ENCODE measurements around the gene ISOC2. TPM values are rescaled to one million over a fixed set of nuclear protein-coding genes. Genes with fewer than 3 reads are reported as not detected.

Gene ISOC2
- polyA plus RNA-seq, 4 donors = 28.8 to 164 (median 78.4) TPM

GRCh38 chr19:55476100-55476775 is 14.8 kb upstream of the ISOC2 start, which contains the start of gene ZNF628:
Gene ZNF628 (plus strand): TSS chr19:55476617. CDS start chr19:55479911, 3,294 bp downstream.
- H3K4me1 ChIP-seq (ENCODE audit: control insufficient read depth in 3 of 3, insufficient read depth in 2 of 3, low read depth in 1 of 3, low read length in 2 of 3) = peaks cover 0 to 11% (median 4%) of the 10 kb centered on the region in 3 donors
- WGBS, 3 donors = 1% methylated on average over 49 to 61 of the region's 61 CpGs
- peak within 1 kb of the TSS; percentile 72 to 91 (median 79) for H3K27ac ChIP-seq (ENCODE audit: low read depth in 1 of 3, low read length in 2 of 3)
- no peaks in the 10 kb centered on the region for H3K27me3 ChIP-seq (ENCODE audit: control insufficient read depth in 3 of 3, insufficient read depth in 3 of 3, low read length in 3 of 3)
- DNase-seq (peak; percentile 98 to 100), FAIRE-seq (no peak)
- H3K4me3 ChIP-seq (ENCODE audit: low read depth in 1 of 3, low read length in 3 of 3) = peak within 1 kb of the TSS; percentile 44 to 72 (median 51)
- peaks cover 0 to 9% (median 2%) of the 10 kb centered on the region in 3 donors for H3K36me3 ChIP-seq (ENCODE audit: control insufficient read depth in 3 of 3, insufficient read depth in 2 of 3, low read depth in 1 of 3, low read length in 3 of 3)
- no peaks in the 10 kb centered on the region for H3K9me3 ChIP-seq (ENCODE audit: control insufficient read depth in 2 of 2, insufficient read depth in 1 of 2, low read depth in 1 of 2, low read length in 1 of 2)

DNA sequence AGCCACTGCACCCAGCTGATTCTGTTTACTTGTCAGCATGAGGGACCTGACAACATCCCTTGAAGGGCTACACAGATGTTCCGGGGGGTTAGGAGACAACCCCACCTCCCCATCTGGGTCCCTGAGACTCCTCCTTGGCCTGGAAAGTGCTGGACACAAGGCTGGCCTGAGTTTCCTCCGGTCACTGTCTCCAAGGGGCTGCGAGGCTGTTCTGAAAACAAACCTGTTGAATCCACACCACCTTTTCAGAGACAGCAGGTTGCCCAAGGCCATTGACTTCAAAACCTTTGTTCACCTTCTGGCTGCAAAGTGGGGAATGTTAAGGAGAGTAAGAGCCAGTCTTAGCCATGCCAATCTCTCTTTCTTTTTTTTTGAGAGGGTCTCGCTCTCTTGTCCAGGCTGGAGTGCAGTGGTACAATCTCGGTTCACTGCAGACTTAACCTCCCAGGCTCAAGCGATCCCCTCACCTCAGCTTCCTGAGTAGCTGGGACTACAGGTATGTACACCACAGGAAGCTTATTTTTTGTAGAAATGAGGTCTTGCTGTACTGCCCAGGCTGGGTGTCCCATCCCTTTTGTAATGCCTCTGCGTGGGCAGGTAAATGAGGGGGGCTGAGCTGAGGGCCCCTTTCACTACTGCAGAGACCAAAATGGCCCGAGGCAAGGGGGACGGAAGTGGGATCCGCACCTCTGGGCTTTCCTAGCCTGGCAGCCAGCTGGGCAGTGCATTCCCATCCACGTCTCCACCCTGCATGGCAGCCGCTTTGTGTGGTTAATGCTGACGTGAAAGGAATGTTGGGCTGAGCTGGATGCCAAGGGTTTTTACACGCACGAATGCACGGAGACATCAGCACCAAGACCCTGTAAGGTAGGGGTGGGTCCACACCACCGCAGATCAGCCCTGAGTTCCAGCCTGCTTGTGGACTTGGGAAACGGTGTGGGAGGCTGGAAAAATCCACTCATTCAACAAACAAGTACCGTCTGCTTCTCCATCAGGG is 13.1 kb upstream of the ISOC2 start:
- Histone ChIP-seq H3K9me3 (ENCODE audit: control insufficient read depth in 2 of 2, insufficient read depth in 1 of 2, low read depth in 1 of 2, low read length in 1 of 2) (no peaks in the 10 kb centered on the region), H3K4me1 (ENCODE audit: control insufficient read depth in 3 of 3, insufficient read depth in 2 of 3, low read depth in 1 of 3, low read length in 2 of 3) (peaks cover 0 to 11% (median 4%) of the 10 kb centered on the region in 3 donors), H3K4me3 (ENCODE audit: low read depth in 1 of 3, low read length in 3 of 3) (no peak overlapping the region), H3K36me3 (ENCODE audit: control insufficient read depth in 3 of 3, insufficient read depth in 2 of 3, low read depth in 1 of 3, low read length in 3 of 3) (peaks cover 0 to 5% (median 0%) of the 10 kb centered on the region in 3 donors), H3K27me3 (ENCODE audit: control insufficient read depth in 3 of 3, insufficient read depth in 3 of 3, low read length in 3 of 3) (no peaks in the 10 kb centered on the region), H3K27ac (ENCODE audit: low read depth in 1 of 3, low read length in 2 of 3) (no peak overlapping the region)
- 88 to 93% (median 90%) methylated on average over 19 of the region's 19 CpGs for WGBS, 3 donors
- FAIRE-seq (no peak), DNase-seq (no peak)

DNA sequence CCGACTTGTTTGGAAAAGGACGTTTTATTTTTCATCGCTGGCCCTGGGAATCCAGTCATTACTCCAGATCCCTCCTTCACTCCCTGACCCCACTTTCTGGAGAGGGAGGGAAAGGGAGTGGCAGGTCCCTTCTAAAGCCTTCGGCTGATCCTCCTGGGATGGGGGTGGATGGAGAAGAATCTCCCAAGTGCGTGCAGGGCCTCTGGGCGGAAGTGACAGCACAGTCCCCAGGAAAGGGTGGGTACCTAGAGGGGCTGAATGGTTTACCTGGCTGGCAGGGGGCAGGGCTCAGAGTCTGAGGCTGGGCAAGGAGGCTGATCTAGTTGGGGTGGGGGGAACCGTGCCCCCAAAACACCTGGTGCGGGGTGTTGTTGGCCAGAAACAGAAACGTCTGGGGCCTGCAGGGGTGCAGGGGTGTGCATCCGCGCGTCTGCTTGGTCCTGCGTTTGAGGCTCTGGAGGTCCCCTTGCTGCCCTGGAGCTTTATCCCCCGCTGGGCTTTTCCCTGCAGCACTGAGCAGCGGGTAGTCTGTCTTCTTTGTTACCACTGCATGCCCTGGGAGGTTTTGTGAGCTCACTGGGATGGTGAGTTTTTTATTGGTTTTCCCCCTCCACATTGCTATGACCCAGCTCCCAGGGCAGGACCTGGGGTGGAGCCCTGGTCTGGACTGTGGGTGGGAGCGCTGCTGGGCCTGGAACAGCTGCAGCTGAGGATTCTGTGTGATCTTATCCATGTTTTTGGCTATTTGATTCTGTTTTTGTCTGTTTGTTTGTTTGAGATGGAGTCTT is 12.0 kb upstream of the ISOC2 start:
- no peak for DNase-seq
- Histone ChIP-seq H3K27me3 (ENCODE audit: control insufficient read depth in 3 of 3, insufficient read depth in 3 of 3, low read length in 3 of 3) (no peaks in the 10 kb centered on the region), H3K9me3 (ENCODE audit: control insufficient read depth in 2 of 2, insufficient read depth in 1 of 2, low read depth in 1 of 2, low read length in 1 of 2) (no peaks in the 10 kb centered on the region), H3K4me3 (ENCODE audit: low read depth in 1 of 3, low read length in 3 of 3) (no peak overlapping the region), H3K36me3 (ENCODE audit: control insufficient read depth in 3 of 3, insufficient read depth in 2 of 3, low read depth in 1 of 3, low read length in 3 of 3) (peaks cover 0 to 4% (median 0%) of the 10 kb centered on the region in 3 donors), H3K27ac (ENCODE audit: low read depth in 1 of 3, low read length in 2 of 3) (no peak overlapping the region), H3K4me1 (ENCODE audit: control insufficient read depth in 3 of 3, insufficient read depth in 2 of 3, low read depth in 1 of 3, low read length in 2 of 3) (peaks cover 0 to 11% (median 4%) of the 10 kb centered on the region in 3 donors)
- no peak for FAIRE-seq
- 75 to 83% (median 82%) methylated on average over 15 to 16 of the region's 16 CpGs for WGBS, 3 donors

- Histone ChIP-seq H3K9me3 (ENCODE audit: control insufficient read depth in 2 of 2, insufficient read depth in 1 of 2, low read depth in 1 of 2, low read length in 1 of 2) (no peaks in the 10 kb centered on the region), H3K4me1 (ENCODE audit: control insufficient read depth in 3 of 3, insufficient read depth in 2 of 3, low read depth in 1 of 3, low read length in 2 of 3) (peaks cover 0 to 13% (median 2%) of the 10 kb centered on the region in 3 donors), H3K4me3 (ENCODE audit: low read depth in 1 of 3, low read length in 3 of 3) (no peak overlapping the region), H3K36me3 (ENCODE audit: control insufficient read depth in 3 of 3, insufficient read depth in 2 of 3, low read depth in 1 of 3, low read length in 3 of 3) (no peaks in the 10 kb centered on the region), H3K27me3 (ENCODE audit: control insufficient read depth in 3 of 3, insufficient read depth in 3 of 3, low read length in 3 of 3) (no peaks in the 10 kb centered on the region), H3K27ac (ENCODE audit: low read depth in 1 of 3, low read length in 2 of 3) (no peak overlapping the region)
- peak in 1 of 2 donors; percentile 35 for DNase-seq
- WGBS, 3 donors = 69 to 84% (median 76%) methylated on average over 8 of the region's 8 CpGs
- no peak for FAIRE-seq
Measured at GRCh38 chr19:55472463-55472862, 11.0 kb upstream of the ISOC2 start.

DNA sequence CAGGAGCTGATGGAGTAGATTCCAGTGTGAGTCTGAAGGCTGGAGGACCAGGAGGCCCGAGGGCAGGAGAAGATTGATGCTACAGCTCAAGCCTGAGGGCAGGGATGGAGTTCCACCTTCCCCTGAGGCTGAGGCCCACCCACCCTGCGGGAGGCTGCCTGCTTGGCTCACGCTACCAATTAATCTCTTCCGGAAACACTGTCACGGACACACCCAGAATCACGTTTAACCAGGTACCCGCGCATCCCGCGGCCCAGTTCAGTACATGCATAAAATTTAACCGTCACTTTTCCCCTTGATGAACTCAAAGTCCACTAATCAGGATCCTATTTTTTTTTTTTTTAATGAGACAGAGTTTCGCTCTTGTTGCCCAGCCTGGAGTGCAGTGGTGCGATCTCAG is 9.8 kb upstream of the ISOC2 start:
- Histone ChIP-seq H3K9me3 (ENCODE audit: control insufficient read depth in 2 of 2, insufficient read depth in 1 of 2, low read depth in 1 of 2, low read length in 1 of 2) (no peaks in the 10 kb centered on the region), H3K4me3 (ENCODE audit: low read depth in 1 of 3, low read length in 3 of 3) (no peak overlapping the region), H3K27me3 (ENCODE audit: control insufficient read depth in 3 of 3, insufficient read depth in 3 of 3, low read length in 3 of 3) (no peaks in the 10 kb centered on the region), H3K4me1 (ENCODE audit: control insufficient read depth in 3 of 3, insufficient read depth in 2 of 3, low read depth in 1 of 3, low read length in 2 of 3) (peaks cover 0 to 12% (median 2%) of the 10 kb centered on the region in 3 donors), H3K27ac (ENCODE audit: low read depth in 1 of 3, low read length in 2 of 3) (no peak overlapping the region), H3K36me3 (ENCODE audit: control insufficient read depth in 3 of 3, insufficient read depth in 2 of 3, low read depth in 1 of 3, low read length in 3 of 3) (no peaks in the 10 kb centered on the region)
- DNase-seq (peak in 1 of 2 donors; percentile 25), FAIRE-seq (no peak)
- 27 to 61% (median 52%) methylated on average over 13 of the region's 13 CpGs for WGBS, 3 donors

DNA sequence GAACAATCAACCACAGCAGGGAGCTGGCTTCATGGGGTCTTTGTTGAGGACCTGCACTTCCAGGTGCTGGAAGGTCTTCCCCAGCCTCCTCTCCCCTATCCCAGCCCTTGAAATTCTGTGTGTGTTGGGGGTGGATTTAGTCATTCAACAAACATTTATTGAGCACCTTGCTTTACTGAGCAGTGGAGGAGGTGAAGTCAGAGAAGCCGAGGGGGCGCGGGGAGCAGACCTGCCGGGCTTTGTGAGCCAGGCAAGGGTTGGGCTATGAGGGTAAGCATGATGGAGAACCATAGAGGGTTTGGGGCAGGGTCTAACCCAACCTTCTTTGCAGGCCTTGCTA is 6.6 kb upstream of the ISOC2 start:
- Histone ChIP-seq H3K27me3 (ENCODE audit: control insufficient read depth in 3 of 3, insufficient read depth in 3 of 3, low read length in 3 of 3) (peaks cover 0 to 10% (median 0%) of the 10 kb centered on the region in 3 donors), H3K9me3 (ENCODE audit: control insufficient read depth in 2 of 2, insufficient read depth in 1 of 2, low read depth in 1 of 2, low read length in 1 of 2) (no peaks in the 10 kb centered on the region), H3K4me1 (ENCODE audit: control insufficient read depth in 3 of 3, insufficient read depth in 2 of 3, low read depth in 1 of 3, low read length in 2 of 3) (peaks cover 0 to 8% (median 0%) of the 10 kb centered on the region in 3 donors), H3K36me3 (ENCODE audit: control insufficient read depth in 3 of 3, insufficient read depth in 2 of 3, low read depth in 1 of 3, low read length in 3 of 3) (no peaks in the 10 kb centered on the region), H3K27ac (ENCODE audit: low read depth in 1 of 3, low read length in 2 of 3) (no peak overlapping the region), H3K4me3 (ENCODE audit: low read depth in 1 of 3, low read length in 3 of 3) (no peak overlapping the region)
- 8 to 27% (median 11%) methylated on average over 4 of the region's 4 CpGs for WGBS, 3 donors
- DNase-seq (no peak), FAIRE-seq (no peak)

DNA sequence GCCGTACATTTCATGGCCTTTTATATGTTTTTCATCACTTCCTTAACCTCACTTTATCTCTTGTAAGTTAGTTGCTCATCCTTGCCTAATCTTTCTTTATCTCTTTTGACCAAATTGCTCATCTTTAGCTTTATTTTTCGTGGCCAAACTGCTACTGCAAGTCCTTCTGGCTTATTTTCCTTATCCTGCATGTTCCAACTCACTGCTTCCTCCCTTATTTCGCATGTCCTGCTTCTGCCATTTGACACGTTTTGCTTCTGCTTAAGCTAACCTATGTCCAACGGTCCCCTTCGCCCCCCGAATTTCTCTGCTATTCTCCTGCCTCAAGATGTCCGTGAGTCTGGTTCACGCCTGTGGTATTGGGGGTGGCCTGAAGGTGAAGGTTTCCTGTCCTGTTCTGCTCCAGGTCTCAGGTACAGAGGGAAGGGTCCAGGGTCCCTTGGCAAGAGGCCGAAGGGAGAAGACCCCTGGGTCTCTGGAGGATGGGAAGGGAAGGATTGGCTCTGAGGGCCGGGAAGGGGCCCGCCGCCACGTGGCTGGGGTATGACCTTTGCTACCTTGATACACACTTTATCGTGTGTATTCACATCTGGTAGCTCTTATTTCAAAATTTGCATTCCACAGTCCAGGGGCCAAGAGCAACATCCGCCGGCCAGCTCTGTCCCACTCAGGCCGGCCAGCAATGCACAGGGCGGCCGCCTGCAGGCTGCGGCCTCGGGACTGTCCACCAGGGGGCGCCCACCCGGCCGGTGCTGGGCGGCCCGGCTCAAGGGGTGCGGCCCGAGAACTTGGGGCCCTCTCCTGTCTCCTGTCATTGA is 6.0 kb upstream of the ISOC2 start:
- WGBS, 3 donors = 23 to 31% (median 25%) methylated on average over 29 of the region's 29 CpGs
- peaks cover 0 to 8% (median 0%) of the 10 kb centered on the region in 3 donors for H3K4me1 ChIP-seq (ENCODE audit: control insufficient read depth in 3 of 3, insufficient read depth in 2 of 3, low read depth in 1 of 3, low read length in 2 of 3)
- peaks cover 0 to 12% (median 0%) of the 10 kb centered on the region in 3 donors for H3K27me3 ChIP-seq (ENCODE audit: control insufficient read depth in 3 of 3, insufficient read depth in 3 of 3, low read length in 3 of 3)
- FAIRE-seq (no peak), DNase-seq (peak; percentile 59 to 75)
- H3K36me3 ChIP-seq (ENCODE audit: control insufficient read depth in 3 of 3, insufficient read depth in 2 of 3, low read depth in 1 of 3, low read length in 3 of 3) = no peaks in the 10 kb centered on the region
- no peak overlapping the region for H3K27ac ChIP-seq (ENCODE audit: low read depth in 1 of 3, low read length in 2 of 3)
- H3K4me3 ChIP-seq (ENCODE audit: low read depth in 1 of 3, low read length in 3 of 3) = no peak overlapping the region
- H3K9me3 ChIP-seq (ENCODE audit: control insufficient read depth in 2 of 2, insufficient read depth in 1 of 2, low read depth in 1 of 2, low read length in 1 of 2) = no peaks in the 10 kb centered on the region

All from small intestine (tissue), 7 donors.